C4-2B (cell line): ENCODE results near the gene CFAP410.
"Not testable (repeated sequence)": the region's sequence is repeated elsewhere in the genome, so short reads cannot be mapped to it uniquely, and the experiment has no call there.

Source experiments
- H3K27ac ChIP-seq: fragments of 450-650 bp; 2 replicates; pipeline ENCODE4 v1.5.1; 2017
- ZFX ChIP-seq: fragments of 450-650 bp; IDR thresholded peaks from 2 replicates; pipeline ENCODE4 v1.6.1; 2017
- TF ChIP-seq, protein P1 (sequence below): fragments of 450-650 bp; conservative IDR thresholded peaks from 2 replicates; pipeline ENCODE4 v1.5.1; 2017; ENCODE audit warnings: mild to moderate bottlenecking

Gene CFAP410

DNA sequence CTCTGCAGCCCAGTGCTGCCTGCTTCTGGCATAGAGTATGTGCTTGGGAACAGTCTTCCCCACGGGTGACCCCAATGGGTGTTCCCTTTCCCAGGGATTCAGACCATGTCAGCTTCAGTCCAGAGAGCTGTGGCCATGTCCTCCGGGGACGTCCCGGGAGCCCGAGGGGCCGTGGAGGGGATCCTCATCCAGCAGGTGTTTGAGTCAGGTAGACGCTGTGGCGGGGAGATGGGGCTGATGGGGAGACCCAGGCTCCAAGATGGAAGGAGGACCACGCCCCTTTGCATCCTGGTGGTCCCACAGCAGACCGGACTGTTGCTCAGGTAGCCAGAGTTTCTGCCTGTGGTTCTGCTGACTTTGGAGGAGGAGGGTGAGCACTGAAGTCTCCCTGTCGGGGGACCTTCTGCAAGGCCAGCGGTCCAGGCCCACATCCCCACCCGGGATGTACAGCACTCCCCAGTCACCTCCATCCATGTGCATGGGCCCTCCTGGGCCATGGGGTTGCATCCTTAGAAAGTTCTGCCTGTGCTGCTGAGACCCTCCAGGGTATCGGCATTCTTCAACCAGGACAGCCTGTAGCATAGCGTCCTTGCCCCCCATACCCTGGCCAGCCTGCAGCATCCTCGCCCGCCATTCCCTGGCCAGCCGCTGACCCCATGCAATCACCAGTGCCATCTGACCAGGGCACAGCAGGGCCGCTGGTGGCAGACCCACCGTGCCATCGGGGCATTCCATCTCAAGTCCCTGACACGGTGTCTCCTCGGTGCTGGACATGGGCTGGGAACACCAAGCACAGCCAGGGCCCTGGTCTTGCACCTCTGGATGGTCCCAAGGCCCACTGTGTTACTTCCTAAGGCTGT is 50.7 kb downstream of the CFAP410 start:
- TF ChIP-seq, protein P1, sequence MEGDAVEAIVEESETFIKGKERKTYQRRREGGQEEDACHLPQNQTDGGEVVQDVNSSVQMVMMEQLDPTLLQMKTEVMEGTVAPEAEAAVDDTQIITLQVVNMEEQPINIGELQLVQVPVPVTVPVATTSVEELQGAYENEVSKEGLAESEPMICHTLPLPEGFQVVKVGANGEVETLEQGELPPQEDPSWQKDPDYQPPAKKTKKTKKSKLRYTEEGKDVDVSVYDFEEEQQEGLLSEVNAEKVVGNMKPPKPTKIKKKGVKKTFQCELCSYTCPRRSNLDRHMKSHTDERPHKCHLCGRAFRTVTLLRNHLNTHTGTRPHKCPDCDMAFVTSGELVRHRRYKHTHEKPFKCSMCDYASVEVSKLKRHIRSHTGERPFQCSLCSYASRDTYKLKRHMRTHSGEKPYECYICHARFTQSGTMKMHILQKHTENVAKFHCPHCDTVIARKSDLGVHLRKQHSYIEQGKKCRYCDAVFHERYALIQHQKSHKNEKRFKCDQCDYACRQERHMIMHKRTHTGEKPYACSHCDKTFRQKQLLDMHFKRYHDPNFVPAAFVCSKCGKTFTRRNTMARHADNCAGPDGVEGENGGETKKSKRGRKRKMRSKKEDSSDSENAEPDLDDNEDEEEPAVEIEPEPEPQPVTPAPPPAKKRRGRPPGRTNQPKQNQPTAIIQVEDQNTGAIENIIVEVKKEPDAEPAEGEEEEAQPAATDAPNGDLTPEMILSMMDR, result no peak
- TF ChIP-seq ZFX, result no peak
- H3K27ac ChIP-seq, result no peak overlapping the region

GRCh38 chr21:44286716-44287632 is 52.2 kb downstream of the CFAP410 start:
- no peak overlapping the region for H3K27ac ChIP-seq
- TF ChIP-seq, protein P1, result no peak
- no peak for TF ChIP-seq ZFX

DNA sequence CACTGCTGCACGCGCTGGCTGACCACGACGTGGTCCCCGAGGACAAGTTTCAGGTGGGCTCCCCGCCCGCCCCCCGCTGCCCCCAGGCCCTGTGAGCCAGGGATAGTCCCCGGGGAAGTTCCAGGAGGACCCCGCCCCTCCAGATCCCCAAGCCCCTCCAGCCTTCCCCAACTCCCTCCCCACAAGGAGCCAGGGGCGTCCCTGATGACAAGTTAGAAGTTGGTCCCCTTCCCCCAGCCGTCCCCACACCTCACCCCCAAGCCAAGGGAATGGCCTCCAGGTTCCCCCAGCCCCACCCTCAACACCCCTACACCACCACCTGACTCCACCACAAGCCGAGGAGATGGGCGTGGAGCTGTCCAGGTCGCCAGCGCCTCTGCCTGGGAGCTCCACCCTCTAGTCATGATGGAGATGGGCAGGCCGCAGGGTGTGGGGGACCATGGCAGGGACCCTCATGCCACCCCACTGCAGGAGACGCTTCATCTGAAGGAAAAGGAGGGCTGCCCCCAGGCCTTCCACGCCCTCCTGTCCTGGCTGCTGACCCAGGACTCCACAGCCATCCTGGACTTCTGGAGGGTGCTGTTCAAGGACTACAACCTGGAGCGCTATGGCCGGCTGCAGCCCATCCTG is 53.0 kb downstream of the CFAP410 start:
- H3K27ac ChIP-seq, result no peak overlapping the region
- TF ChIP-seq ZFX, result no peak
- TF ChIP-seq, protein P1, result no peak

DNA sequence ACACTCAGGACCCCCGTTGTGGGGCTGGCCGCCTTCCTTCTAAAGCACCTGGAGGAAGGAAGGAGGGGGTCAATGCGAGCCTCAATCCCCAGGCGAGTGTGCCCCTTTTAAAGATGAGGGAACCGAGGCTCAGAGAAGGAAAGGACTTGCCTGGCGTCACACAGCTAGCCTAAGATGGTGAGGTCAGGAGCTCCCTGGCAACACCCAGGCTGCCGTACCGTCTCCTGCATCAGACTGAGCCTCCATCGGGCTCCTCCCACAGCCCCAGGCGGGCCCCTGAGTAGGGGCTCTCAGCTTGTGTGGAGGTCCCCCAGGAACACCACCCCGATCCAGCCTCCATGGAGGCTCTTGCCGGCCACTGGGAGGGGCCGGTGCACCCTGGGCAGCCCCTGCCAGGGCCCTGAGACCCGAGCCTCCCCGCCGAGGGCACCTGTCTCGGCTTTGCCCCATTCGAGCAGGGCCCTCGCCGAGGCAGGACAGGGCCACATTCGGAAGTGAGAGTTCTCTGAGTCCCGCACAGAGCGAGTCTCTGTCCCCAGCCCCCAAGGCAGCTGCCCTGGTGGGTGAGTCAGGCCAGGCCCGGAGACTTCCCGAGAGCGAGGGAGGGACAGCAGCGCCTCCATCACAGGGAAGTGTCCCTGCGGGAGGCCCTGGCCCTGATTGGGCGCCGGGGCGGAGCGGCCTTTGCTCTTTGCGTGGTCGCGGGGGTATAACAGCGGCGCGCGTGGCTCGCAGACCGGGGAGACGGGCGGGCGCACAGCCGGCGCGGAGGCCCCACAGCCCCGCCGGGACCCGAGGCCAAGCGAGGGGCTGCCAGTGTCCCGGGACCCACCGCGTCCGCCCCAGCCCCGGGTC is 53.8 kb downstream of the CFAP410 start, which contains the start of gene AIRE:
Gene AIRE (plus strand): TSS at position 739 of the 855 bp plus-strand sequence. CDS start 131 bp downstream, outside the sequence.
- no peak for TF ChIP-seq ZFX
- TF ChIP-seq, protein P1, result no peak
- H3K27ac ChIP-seq, result no peak within 1 kb of the TSS

DNA sequence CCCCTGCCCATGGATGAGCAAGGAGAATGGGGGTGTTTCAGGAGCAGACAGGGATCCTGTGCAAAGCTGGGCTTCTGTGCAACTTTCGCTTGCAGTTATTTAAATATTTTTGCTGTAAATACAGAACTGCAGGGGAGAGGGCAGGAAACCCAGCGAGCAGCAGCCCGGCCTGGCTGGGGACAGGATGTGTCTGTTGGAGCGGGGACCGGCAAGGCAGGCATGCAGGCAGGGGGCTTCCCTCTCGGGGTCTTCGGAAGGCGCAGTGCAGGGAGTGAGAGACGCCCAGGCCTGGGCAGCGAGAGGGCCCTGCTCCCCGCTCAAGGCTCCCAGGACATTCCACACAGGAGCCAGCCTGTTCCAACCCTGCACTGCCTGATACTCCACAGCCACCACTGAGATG is 55.2 kb downstream of the CFAP410 start:
- TF ChIP-seq, protein P1, result no peak
- TF ChIP-seq ZFX, result no peak
- no peak overlapping the region for H3K27ac ChIP-seq

DNA sequence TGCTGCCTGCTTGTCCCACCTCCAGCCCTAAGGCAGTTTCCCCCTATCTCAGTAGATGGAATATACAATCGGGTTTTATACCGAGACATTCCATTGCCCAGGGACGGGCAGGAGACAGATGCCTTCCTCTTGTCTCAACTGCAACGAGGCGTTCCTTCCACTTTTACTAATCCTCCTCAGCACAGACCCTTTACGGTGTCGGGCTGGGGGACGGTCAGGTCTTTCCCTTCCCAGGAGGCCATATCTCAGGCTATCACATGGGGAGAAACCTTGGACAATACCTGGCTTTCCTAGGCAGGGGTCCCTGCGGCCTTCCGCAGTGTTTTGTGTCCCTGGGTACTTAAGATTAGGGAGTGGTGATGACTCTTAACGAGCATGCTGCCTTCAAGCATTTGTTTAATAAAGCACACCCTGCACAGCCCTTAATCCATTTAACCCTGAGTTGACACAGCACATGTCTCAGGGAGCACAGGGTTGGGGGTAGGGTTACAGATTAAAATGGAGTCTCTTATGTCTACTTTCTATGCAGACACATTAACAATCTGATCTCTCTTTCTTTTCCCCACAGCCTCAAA is 55.9 kb downstream of the CFAP410 start:
- not testable (repeated sequence) for H3K27ac ChIP-seq

GRCh38 chr21:44282370-44282769 is 56.8 kb downstream of the CFAP410 start:
- TF ChIP-seq, protein P1, result no peak
- TF ChIP-seq ZFX, result no peak
- no peak overlapping the region for H3K27ac ChIP-seq
